Gastroesophageal sphincter (tissue), 4 donors: ENCODE data around the gene TMEM185B. TPM values are rescaled to one million over a fixed set of nuclear protein-coding genes. Genes with fewer than 3 reads are reported as not detected.

Experiments
- ATAC-seq: fragments of 150-250 bp; one replicate; pipeline ENCODE4 v1.9.1; 2016; ENCODE audit warnings: mild to moderate bottlenecking, moderate library complexity
- H3K27ac ChIP-seq, 4 donors: fragments of 200-600 bp; sonication (generic) in 3 of 4; 1 replicate in 3 of 4; 2 replicates in 1 of 4; pipeline ENCODE4 v1.5.1; 2016 to 2019
- H3K27me3 ChIP-seq: fragments of 200-600 bp; sonication (generic); one replicate; pipeline ENCODE4 v1.5.1; 2019
- H3K36me3 ChIP-seq, 2 donors: fragments of 200-600 bp; sonication (generic); one replicate each; pipeline ENCODE4 v1.5.1; 2019; ENCODE audit warnings: control low read depth in 1 of 2
- H3K4me1 ChIP-seq, 3 donors: fragments of 200-600 bp; sonication (generic); 1 replicate in 2 of 3; 2 replicates in 1 of 3; pipeline ENCODE4 v1.5.1; 2016 to 2019; ENCODE audit warnings: control low read depth in 2 of 3
- H3K4me3 ChIP-seq, 2 donors: fragments of 200-600 bp; sonication (generic); one replicate each; pipeline ENCODE4 v1.5.1; 2019; ENCODE audit warnings: mild to moderate bottlenecking in 1 of 2, moderate library complexity in 1 of 2
- H3K9me3 ChIP-seq, 3 donors: fragments of 200-600 bp; sonication (generic); one replicate each; pipeline ENCODE4 v1.5.1; 2017 to 2019; ENCODE audit warnings: control low read depth in 2 of 3
- CTCF ChIP-seq, 4 experiments: fragments of 200-600 bp in 2 of 4; fragments of 450-650 bp in 2 of 4; sonication (generic) in 1 of 4; IDR thresholded peaks; one replicate each; pipeline ENCODE4 v1.5.1; 2017 to 2019; ENCODE audit warnings: antibody characterized with exemption in 4 of 4, mild to moderate bottlenecking in 2 of 4, moderate library complexity in 2 of 4
- EP300 ChIP-seq: sonication (generic); formaldehyde crosslinking; IDR thresholded peaks from one replicate; pipeline ENCODE4 v1.6.1; 2017; ENCODE audit warnings: antibody characterized with exemption, mild to moderate bottlenecking
- POLR2A ChIP-seq, 2 donors: fragments of 450-650 bp; IDR thresholded peaks; one replicate each; pipeline ENCODE4 v1.6.1; 2017; ENCODE audit warnings: antibody characterized with exemption in 2 of 2, mild to moderate bottlenecking in 2 of 2, moderate library complexity in 1 of 2
- POLR2AphosphoS5 ChIP-seq: sonication (generic); formaldehyde crosslinking; IDR thresholded peaks from one replicate; pipeline ENCODE4 v1.6.1; 2017; ENCODE audit warnings: antibody characterized with exemption
- WGBS, 2 donors: methylation state at CpG; one replicate each; pipeline ENCODE4 v1.1.5; 2018; ENCODE audit warnings: low coverage in 1 of 2; 5-methylcytosine and 5-hydroxymethylcytosine counted together
- total RNA-seq, 4 donors: library from RNA; depleted of rRNA; stranded (reverse); fragments of >200 nt; gene quantifications; one replicate each; pipeline ENCODE4 v1.1.0, GENCODE V29; 2016

The TMEM185B gene
- total RNA-seq, 4 donors from 2014 or later: 22.8 to 28.9 (median 25.3) TPM

- WGBS, 2 donors: 1 to 2% methylated on average over 10 to 17 of the region's 71 CpGs
- H3K9me3 ChIP-seq: no peaks in the 10 kb centered on the region
- H3K36me3 ChIP-seq: no peaks in the 10 kb centered on the region
- peak within 1 kb of the TSS; percentile 39 to 98 (median 88) for H3K27ac ChIP-seq
- no peaks in the 10 kb centered on the region for H3K27me3 ChIP-seq
- ATAC-seq: peak; percentile 96
- no peak for TF ChIP-seq EP300
- TF ChIP-seq CTCF (IDR thresholded peaks at IDR 0.05): no peak
- peak in 1 of 2 donors; percentile 44 for TF ChIP-seq POLR2A (IDR thresholded peaks at IDR 0.05)
- TF ChIP-seq POLR2AphosphoS5: peak; percentile 71
- H3K4me1 ChIP-seq: peaks cover 0 to 48% (median 7%) of the 10 kb centered on the region in 3 donors
- peak within 1 kb of the TSS; percentile 57 to 100 for H3K4me3 ChIP-seq
These were observed 29.2 kb upstream of the TMEM185B start, which contains the start of gene RALB for GRCh38 chr2:120252225-120253020. RALB (plus strand) TSS chr2:120252852; CDS start chr2:120278665, 25,813 bp downstream.

- H3K9me3 ChIP-seq: no peaks in the 10 kb centered on the region
- no peaks in the 10 kb centered on the region for H3K36me3 ChIP-seq
- ATAC-seq: no peak
- H3K27ac ChIP-seq: peak overlapping the region; percentile 4 to 98 (median 80)
- H3K4me3 ChIP-seq: peak overlapping the region; percentile 57 to 100
- TF ChIP-seq POLR2A (IDR thresholded peaks at IDR 0.05): no peak
- TF ChIP-seq EP300: no peak
- no peak for TF ChIP-seq CTCF (IDR thresholded peaks at IDR 0.05)
- TF ChIP-seq POLR2AphosphoS5: no peak
- 21 to 29% methylated on average over 6 of the region's 6 CpGs for WGBS, 2 donors
- peaks cover 0 to 42% (median 7%) of the 10 kb centered on the region in 3 donors for H3K4me1 ChIP-seq
- H3K27me3 ChIP-seq: no peaks in the 10 kb centered on the region
These were observed 28.7 kb upstream of the TMEM185B start for GRCh38 chr2:120251880-120252224.

GRCh38 chr2:120251078-120251477 is 27.9 kb upstream of the TMEM185B start:
- WGBS, 2 donors: 63% methylated on average over 2 of the region's 3 CpGs; no CpG with 5 or more reads in 1 of the 2 donors
- Histone ChIP-seq H3K4me3 (no peak overlapping the region), H3K4me1 (peaks cover 0 to 34% (median 7%) of the 10 kb centered on the region in 3 donors)

GRCh38 chr2:120250640-120251039 is 27.4 kb upstream of the TMEM185B start:
- Histone ChIP-seq H3K27me3 (no peaks in the 10 kb centered on the region), H3K4me1 (peaks cover 0 to 34% (median 7%) of the 10 kb centered on the region in 3 donors), H3K9me3 (no peaks in the 10 kb centered on the region), H3K4me3 (no peak overlapping the region), H3K27ac (no peak overlapping the region), H3K36me3 (no peaks in the 10 kb centered on the region)
- WGBS, 2 donors: 78% methylated on average over 3 of the region's 4 CpGs; no CpG with 5 or more reads in 1 of the 2 donors
- ATAC-seq: no peak
- TF ChIP-seq EP300 (no peak), POLR2A (IDR thresholded peaks at IDR 0.05) (no peak), CTCF (IDR thresholded peaks at IDR 0.05) (no peak), POLR2AphosphoS5 (no peak)

More at GRCh38 chr2:120251078-120251477, 27.9 kb upstream of the TMEM185B start:
- H3K36me3 ChIP-seq: no peaks in the 10 kb centered on the region
- H3K9me3 ChIP-seq: no peaks in the 10 kb centered on the region
- TF ChIP-seq EP300 (no peak), POLR2AphosphoS5 (no peak), CTCF (IDR thresholded peaks at IDR 0.05) (no peak)
- H3K27ac ChIP-seq: no peak overlapping the region
- no peak for ATAC-seq
- no peaks in the 10 kb centered on the region for H3K27me3 ChIP-seq

- H3K9me3 ChIP-seq: no peaks in the 10 kb centered on the region
- no peak overlapping the region for H3K27ac ChIP-seq
- no peak overlapping the region for H3K4me3 ChIP-seq
- ATAC-seq: no peak
- H3K27me3 ChIP-seq: no peaks in the 10 kb centered on the region
- H3K4me1 ChIP-seq: peaks cover 0 to 20% (median 0%) of the 10 kb centered on the region in 3 donors
- no peaks in the 10 kb centered on the region for H3K36me3 ChIP-seq
- 69 to 93% methylated on average over 3 of the region's 6 CpGs for WGBS, 2 donors
- TF ChIP-seq CTCF (IDR thresholded peaks at IDR 0.05) (no peak), POLR2A (IDR thresholded peaks at IDR 0.05) (no peak), EP300 (no peak), POLR2AphosphoS5 (no peak)
These were observed 24.7 kb upstream of the TMEM185B start for GRCh38 chr2:120247851-120248250.
